GM21737 (cell line): ENCODE data around the gene ETV5.

ENCODE experiments used
- ATAC-seq: cut with Tn5 transposase; IDR thresholded peaks from one replicate; pipeline ENCODE4 v1.9.1; 2021; ENCODE audit warnings: mild to moderate bottlenecking, moderate library complexity; ENCODE audit not compliant: unreplicated experiment

The ETV5 gene

DNA sequence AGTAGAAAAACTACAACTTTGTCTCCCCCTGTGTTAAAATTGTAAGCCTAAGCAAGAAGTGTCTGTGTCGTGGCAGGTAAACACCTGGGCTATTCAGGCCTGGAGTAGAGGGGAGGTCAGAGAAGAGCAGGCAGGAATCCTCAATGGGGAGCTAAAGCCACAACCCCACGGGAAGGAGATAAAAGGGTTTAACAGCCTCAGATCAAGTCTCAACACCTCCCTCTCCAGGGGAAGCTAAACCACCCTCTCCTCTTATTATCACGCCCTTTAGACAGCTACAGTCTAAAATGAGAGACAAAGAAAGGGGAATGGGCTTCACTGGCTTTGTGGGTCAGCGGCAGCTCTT, 11.6 kb downstream of the ETV5 start:
- ATAC-seq, result no peak

- no peak for ATAC-seq
Observed at GRCh38 chr3:186096290-186096689, 12.6 kb downstream of the ETV5 start.

GRCh38 chr3:186095561-186096081, 13.3 kb downstream of the ETV5 start:
- ATAC-seq, result no peak

DNA sequence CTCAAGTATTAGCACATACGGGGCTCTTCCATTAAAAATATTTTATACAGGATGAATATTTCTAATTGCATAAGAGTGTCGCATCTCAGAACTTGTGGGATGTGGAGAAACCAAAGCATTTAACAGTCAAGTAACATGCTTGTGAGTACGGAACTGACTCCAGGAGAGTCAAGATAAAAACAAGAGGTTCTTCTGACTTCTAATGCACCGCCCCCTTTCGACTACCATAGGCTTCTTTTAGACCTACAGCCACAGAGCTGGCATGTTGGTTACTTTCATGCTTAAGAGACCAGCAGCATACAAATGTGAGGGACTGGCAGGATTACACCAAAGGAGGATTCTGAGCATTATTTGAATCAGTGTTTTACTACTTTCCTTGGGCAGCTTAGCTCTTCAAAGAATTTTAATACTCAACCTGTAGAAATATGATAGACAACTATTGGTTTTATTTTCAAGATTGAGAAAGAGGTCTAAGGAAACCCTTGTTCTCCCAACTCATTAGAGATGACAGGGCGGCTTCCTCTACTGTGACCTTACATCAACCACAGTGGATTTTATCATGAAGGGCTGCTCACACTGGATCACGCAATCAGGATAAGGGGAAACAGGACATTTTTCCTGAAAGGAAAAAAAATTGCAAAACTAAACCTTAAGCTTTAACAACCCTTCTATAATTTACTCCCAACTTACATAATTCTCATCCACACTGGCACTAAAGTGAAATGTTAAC, 14.0 kb downstream of the ETV5 start:
- ATAC-seq, result no peak

DNA sequence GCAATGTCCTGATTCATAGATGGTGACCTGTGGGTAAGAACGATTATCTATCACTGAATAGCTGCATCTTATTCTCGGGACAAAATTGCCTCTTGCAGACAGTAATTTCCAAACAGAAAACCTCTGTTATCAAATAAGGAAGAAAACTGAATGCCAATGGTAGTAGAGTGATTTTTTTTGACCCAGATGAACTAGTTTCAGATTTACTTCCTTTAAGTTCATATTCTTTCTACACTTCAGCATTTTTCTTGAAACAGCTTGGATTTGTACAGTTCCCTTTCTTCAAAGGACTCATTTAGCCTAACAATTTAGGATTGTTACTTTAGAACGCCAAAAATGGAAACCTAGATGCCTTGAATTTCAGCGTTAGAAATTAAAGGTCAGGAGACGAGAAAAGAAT, 14.6 kb downstream of the ETV5 start:
- ATAC-seq, result no peak

DNA sequence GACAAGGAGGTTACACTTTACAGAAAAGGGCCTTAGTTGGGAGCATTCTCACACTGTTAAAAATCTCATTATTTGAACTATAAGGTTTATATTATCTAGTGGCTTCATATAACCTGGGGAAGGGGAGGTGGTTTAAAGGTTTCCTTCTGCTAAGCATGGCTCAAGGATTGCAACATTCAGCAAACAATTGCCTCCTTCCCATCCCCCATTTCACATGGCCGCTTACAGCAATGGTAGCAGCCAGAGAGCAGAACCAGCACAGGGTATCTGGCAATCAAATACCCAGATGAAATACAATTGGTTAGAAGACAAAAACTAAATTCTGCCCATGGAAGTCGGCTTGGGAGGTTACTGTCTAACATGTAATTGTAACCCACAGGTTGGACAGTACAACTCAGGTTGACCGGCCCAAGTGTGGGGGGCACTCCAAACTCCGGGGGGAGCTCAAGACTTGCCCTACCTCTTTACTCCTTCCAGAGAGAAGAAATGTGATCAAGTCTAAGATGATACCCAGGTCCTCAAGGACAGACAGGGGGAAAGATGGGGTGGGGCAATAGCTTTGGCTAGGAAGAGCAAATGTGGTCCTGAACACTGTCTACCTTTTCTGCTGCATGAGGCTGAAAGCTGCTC, 15.5 kb downstream of the ETV5 start:
- ATAC-seq, result no peak

GRCh38 chr3:186092360-186093070, 16.4 kb downstream of the ETV5 start:
- no peak for ATAC-seq

GRCh38 chr3:186090901-186091300, 18.0 kb downstream of the ETV5 start:
- no peak for ATAC-seq

- ATAC-seq, result no peak
Observed at GRCh38 chr3:186088335-186088734, 20.6 kb downstream of the ETV5 start.

- ATAC-seq, result no peak
Observed at GRCh38 chr3:186084264-186084663, 24.6 kb downstream of the ETV5 start.

- no peak for ATAC-seq
Observed at GRCh38 chr3:186083746-186084145, 25.1 kb downstream of the ETV5 start.

- ATAC-seq, result no peak
Observed at GRCh38 chr3:186082150-186082549, 26.7 kb downstream of the ETV5 start.

DNA sequence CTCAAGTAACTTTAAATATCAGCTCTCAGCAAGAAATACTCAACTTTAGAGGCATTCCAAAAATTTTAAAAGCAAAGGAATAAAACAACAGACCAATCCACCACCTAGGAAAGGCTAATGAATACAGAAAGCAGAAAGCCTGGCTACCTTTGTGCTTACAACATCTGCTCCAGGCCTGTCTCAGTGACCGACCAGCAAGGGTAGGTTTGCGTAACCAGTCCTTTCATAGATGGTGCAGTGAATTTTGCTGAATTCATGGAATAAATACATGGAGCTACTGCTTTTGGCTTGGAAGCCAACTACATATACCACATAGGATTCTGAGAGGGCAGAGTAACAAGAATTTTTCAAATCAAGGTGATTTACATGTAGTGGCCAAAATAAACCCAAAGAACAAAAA, 27.2 kb downstream of the ETV5 start:
- no peak for ATAC-seq

GRCh38 chr3:186080849-186081438, 27.9 kb downstream of the ETV5 start:
- ATAC-seq, result no peak

GRCh38 chr3:186079925-186080324, 29.0 kb downstream of the ETV5 start:
- ATAC-seq, result no peak

- ATAC-seq, result no peak
Observed at GRCh38 chr3:186077466-186077865, 31.4 kb downstream of the ETV5 start.

- no peak for ATAC-seq
Observed at GRCh38 chr3:186075931-186076567, 32.8 kb downstream of the ETV5 start.

DNA sequence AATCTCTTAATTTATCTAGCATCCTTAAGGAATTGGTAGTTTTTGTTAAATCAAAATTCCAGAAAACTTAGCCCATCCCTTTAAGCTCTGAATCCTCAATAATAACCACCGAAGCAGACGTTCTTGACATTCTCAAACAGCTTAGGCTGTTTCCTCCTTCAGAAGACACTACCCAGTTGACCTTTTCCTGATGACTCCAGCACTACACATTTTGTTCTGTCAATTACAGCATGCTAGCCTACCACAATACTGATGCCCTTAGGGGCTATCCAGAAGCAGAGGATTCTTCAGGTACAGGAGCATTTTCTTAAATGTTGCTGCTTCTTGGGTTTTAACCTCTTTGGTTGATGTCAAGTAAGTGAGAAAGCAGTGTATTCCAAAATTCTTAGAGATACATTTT, 33.4 kb downstream of the ETV5 start:
- ATAC-seq, result no peak

- no peak for ATAC-seq
Observed at GRCh38 chr3:186073641-186074040, 35.2 kb downstream of the ETV5 start.

GRCh38 chr3:186070996-186071395, 37.9 kb downstream of the ETV5 start:
- ATAC-seq, result no peak

GRCh38 chr3:186070550-186070949, 38.3 kb downstream of the ETV5 start:
- no peak for ATAC-seq
